NK-92 (cell line): ENCODE data around the gene FIBCD1.
"Not testable (repeated sequence)": the region's sequence is repeated elsewhere in the genome, so short reads cannot be mapped to it uniquely, and the experiment has no call there.

Experiments used
- DNase-seq: peaks from one replicate; lab custom pipeline; 2025; ENCODE audit not compliant: unreplicated experiment; lab: John Stamatoyannopoulos, UW

Gene FIBCD1

GRCh38 chr9:130974697-130975096 lies 35.6 kb upstream of the FIBCD1 start:
- no peak for DNase-seq

GRCh38 chr9:130973686-130974281 lies 34.7 kb upstream of the FIBCD1 start:
- no peak for DNase-seq

GRCh38 chr9:130972957-130973685 lies 34.1 kb upstream of the FIBCD1 start:
- DNase-seq, result no peak

- no peak for DNase-seq
These were observed 33.4 kb upstream of the FIBCD1 start for GRCh38 chr9:130972277-130972956.

GRCh38 chr9:130971294-130971849 lies 32.3 kb upstream of the FIBCD1 start:
- no peak for DNase-seq

- no peak for DNase-seq
These were observed 31.8 kb upstream of the FIBCD1 start for GRCh38 chr9:130970855-130971254.

- no peak for DNase-seq
These were observed 31.0 kb upstream of the FIBCD1 start for GRCh38 chr9:130970052-130970451.

GRCh38 chr9:130965680-130966079 lies 26.6 kb upstream of the FIBCD1 start:
- DNase-seq, result no peak

- DNase-seq, result no peak
These were observed 24.9 kb upstream of the FIBCD1 start for GRCh38 chr9:130963916-130964315.

GRCh38 chr9:130963337-130963908 lies 24.4 kb upstream of the FIBCD1 start:
- DNase-seq, result no peak

- no peak for DNase-seq
These were observed 23.6 kb upstream of the FIBCD1 start for GRCh38 chr9:130962418-130963316.

- no peak for DNase-seq
These were observed 22.7 kb upstream of the FIBCD1 start for GRCh38 chr9:130961511-130962300.

GRCh38 chr9:130960522-130961378 lies 21.7 kb upstream of the FIBCD1 start:
- no peak for DNase-seq

- DNase-seq, result no peak
These were observed 20.8 kb upstream of the FIBCD1 start for GRCh38 chr9:130959809-130960334.

GRCh38 chr9:130958564-130958963 lies 19.5 kb upstream of the FIBCD1 start:
- DNase-seq, result not testable (repeated sequence)

- DNase-seq, result no peak
These were observed 18.6 kb upstream of the FIBCD1 start for GRCh38 chr9:130957451-130958203.

GRCh38 chr9:130956636-130957450 lies 17.8 kb upstream of the FIBCD1 start:
- DNase-seq, result no peak
